Breast epithelium (tissue), 3 donors: ENCODE results near the gene TNFAIP8L1.

Source experiments
- CTCF ChIP-seq, 3 donors: fragments of 450-650 bp; IDR thresholded peaks; one replicate each; pipeline ENCODE4 v1.5.1; 2016 to 2017; ENCODE audit warnings: antibody characterized with exemption in 3 of 3, mild to moderate bottlenecking in 3 of 3, moderate library complexity in 3 of 3
- POLR2A ChIP-seq: fragments of 450-650 bp; IDR thresholded peaks from one replicate; pipeline ENCODE4 v1.6.1; 2016; ENCODE audit warnings: antibody characterized with exemption, mild to moderate bottlenecking, moderate library complexity
- POLR2AphosphoS5 ChIP-seq, 3 donors: sonication (generic); formaldehyde crosslinking; IDR thresholded peaks; one replicate each; pipeline ENCODE4 v1.6.1; 2017; ENCODE audit warnings: antibody characterized with exemption in 3 of 3

- TF ChIP-seq POLR2AphosphoS5 (IDR thresholded peaks at IDR 0.05), result no peak
- no peak for TF ChIP-seq CTCF (IDR thresholded peaks at IDR 0.05)
- no peak for TF ChIP-seq POLR2A
These were observed 64.5 kb downstream of the TNFAIP8L1 start for GRCh38 chr19:4703671-4704316.
